Stomach (tissue), 9 donors: Measurements from ENCODE around the gene PIP4K2A. TPM values are rescaled to one million over a fixed set of nuclear protein-coding genes. Genes with fewer than 3 reads are reported as not detected.

Experiments used
- DNase-seq, 2 donors: peaks; one replicate each; pipeline versions ENCODE4 v3.0.0 to v3.0.0-alpha.2; 2013 to 2019
- H3K27ac ChIP-seq, 5 donors: fragments of 200-600 bp in 4 of 5; sonication (generic) in 4 of 5; one replicate each; pipeline ENCODE4 v1.5.1; 2013 to 2019; ENCODE audit warnings: mild to moderate bottlenecking in 1 of 5, moderate library complexity in 1 of 5
- H3K27me3 ChIP-seq, 3 donors: fragments of 200-600 bp; sonication (generic); one replicate each; pipeline ENCODE4 v1.5.1; 2017 to 2019; ENCODE audit warnings: mixed run types in 1 of 3
- H3K36me3 ChIP-seq, 4 donors: fragments of 200-600 bp; sonication (generic); 1 replicate in 3 of 4; 2 replicates in 1 of 4; pipeline ENCODE4 v1.5.1; 2016 to 2019
- H3K4me1 ChIP-seq, 4 donors: fragments of 200-600 bp; sonication (generic); one replicate each; pipeline ENCODE4 v1.5.1; 2016 to 2019
- H3K4me3 ChIP-seq, 4 donors: fragments of 200-600 bp; sonication (generic) in 3 of 4; one replicate each; pipeline ENCODE4 v1.5.1; 2016 to 2019; ENCODE audit warnings: mild to moderate bottlenecking in 1 of 4
- H3K9me3 ChIP-seq, 4 donors: fragments of 200-600 bp; sonication (generic); one replicate each; pipeline ENCODE4 v1.5.1; 2016 to 2019
- EP300 ChIP-seq: sonication (generic); formaldehyde crosslinking; IDR thresholded peaks from one replicate; pipeline ENCODE4 v1.6.1; 2017; ENCODE audit warnings: antibody characterized with exemption
- POLR2A ChIP-seq, 4 donors: fragments of 450-650 bp; IDR thresholded peaks; one replicate each; pipeline ENCODE4 v1.6.1; 2016; ENCODE audit warnings: antibody characterized with exemption in 4 of 4, control low read depth in 2 of 4, mild to moderate bottlenecking in 1 of 4, moderate library complexity in 1 of 4
- POLR2AphosphoS5 ChIP-seq, 3 donors: sonication (generic); formaldehyde crosslinking; IDR thresholded peaks; one replicate each; pipeline ENCODE4 v1.6.1; 2016; ENCODE audit warnings: antibody characterized with exemption in 3 of 3
- WGBS, 5 donors: extraction: QIAGEN DNeasy Blood & Tissue Kit in 3 of 5; methylation state at CpG; one replicate each; pipeline versions ENCODE4 v1.1.5 to v1.1.7; 2013 to 2018; 5-methylcytosine and 5-hydroxymethylcytosine counted together
- intact Hi-C: fragments of 100-400 bp; cut with DNase I; formaldehyde crosslinking; loops from one replicate; pipeline ENCODE4 v1.15.1; 2023; ENCODE audit warnings: low total_unique reads
- polyA plus RNA-seq, 3 donors: library from polyadenylated mRNA; stranded (reverse); fragments of 200-250 nt; gene quantifications; one replicate each; pipeline ENCODE4 v1.2.3, GENCODE V29; 2013
- total RNA-seq, 5 donors: library from RNA; depleted of rRNA; stranded (reverse); fragments of >200 nt; gene quantifications; one replicate each; pipeline versions ENCODE4 v1.1.0 to v1.2.3, GENCODE V29; 2014 to 2016
- TF ChIP-seq, protein P1 (sequence below), 7 experiments: fragments of 450-650 bp in 4 of 7; fragments of 200-600 bp in 3 of 7; sonication (generic) in 3 of 7; IDR thresholded peaks; one replicate each; pipeline ENCODE4 v1.5.1; 2016 to 2019; ENCODE audit warnings: antibody characterized with exemption in 7 of 7, control low read depth in 2 of 7, mild to moderate bottlenecking in 1 of 7
- donor health status: healthy with polysubstance abuse.
- donor health status: Bipolar disorder and iron deficiency.
- donor health status: healthy.

PIP4K2A gene
- total and polyA plus RNA-seq, 8 donors, result 6.7 to 61.3 (median 13.6) TPM

GRCh38 chr10:22624287-22624738 lies 90.1 kb downstream of the PIP4K2A start:
- Histone ChIP-seq H3K4me1 (peaks cover 10 to 93% (median 41%) of the 10 kb centered on the region in 4 donors), H3K9me3 (no peaks in the 10 kb centered on the region), H3K36me3 (no peaks in the 10 kb centered on the region), H3K4me3 (no peak overlapping the region), H3K27ac (peak overlapping the region in 3 of 5 donors; percentile 11 to 52 (median 19)), H3K27me3 (no peaks in the 10 kb centered on the region)
- 46 to 63% (median 57%) methylated on average over 3 of the region's 3 CpGs for WGBS, 5 donors
- TF ChIP-seq EP300, result no peak
- no peak for TF ChIP-seq POLR2AphosphoS5 (IDR thresholded peaks at IDR 0.05)
- TF ChIP-seq, protein P1, sequence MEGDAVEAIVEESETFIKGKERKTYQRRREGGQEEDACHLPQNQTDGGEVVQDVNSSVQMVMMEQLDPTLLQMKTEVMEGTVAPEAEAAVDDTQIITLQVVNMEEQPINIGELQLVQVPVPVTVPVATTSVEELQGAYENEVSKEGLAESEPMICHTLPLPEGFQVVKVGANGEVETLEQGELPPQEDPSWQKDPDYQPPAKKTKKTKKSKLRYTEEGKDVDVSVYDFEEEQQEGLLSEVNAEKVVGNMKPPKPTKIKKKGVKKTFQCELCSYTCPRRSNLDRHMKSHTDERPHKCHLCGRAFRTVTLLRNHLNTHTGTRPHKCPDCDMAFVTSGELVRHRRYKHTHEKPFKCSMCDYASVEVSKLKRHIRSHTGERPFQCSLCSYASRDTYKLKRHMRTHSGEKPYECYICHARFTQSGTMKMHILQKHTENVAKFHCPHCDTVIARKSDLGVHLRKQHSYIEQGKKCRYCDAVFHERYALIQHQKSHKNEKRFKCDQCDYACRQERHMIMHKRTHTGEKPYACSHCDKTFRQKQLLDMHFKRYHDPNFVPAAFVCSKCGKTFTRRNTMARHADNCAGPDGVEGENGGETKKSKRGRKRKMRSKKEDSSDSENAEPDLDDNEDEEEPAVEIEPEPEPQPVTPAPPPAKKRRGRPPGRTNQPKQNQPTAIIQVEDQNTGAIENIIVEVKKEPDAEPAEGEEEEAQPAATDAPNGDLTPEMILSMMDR (IDR thresholded peaks at IDR 0.05), result no peak
- TF ChIP-seq POLR2A (IDR thresholded peaks at IDR 0.05), result no peak
- intact Hi-C loops, result no loop called here
- no peak for DNase-seq

- intact Hi-C loops, result no loop called here
- no peaks in the 10 kb centered on the region for H3K9me3 ChIP-seq
- TF ChIP-seq POLR2AphosphoS5 (IDR thresholded peaks at IDR 0.05) (no peak), POLR2A (IDR thresholded peaks at IDR 0.05) (no peak), EP300 (no peak)
- TF ChIP-seq, protein P1 (IDR thresholded peaks at IDR 0.05), result no peak
- H3K27me3 ChIP-seq, result no peaks in the 10 kb centered on the region
- WGBS, 5 donors, result 86 to 94% (median 89%) methylated on average over 4 of the region's 4 CpGs
- peaks cover 10 to 92% (median 46%) of the 10 kb centered on the region in 4 donors for H3K4me1 ChIP-seq
- peak overlapping the region in 3 of 5 donors; percentile 11 to 52 (median 19) for H3K27ac ChIP-seq
- H3K36me3 ChIP-seq, result no peaks in the 10 kb centered on the region
- DNase-seq, result no peak
- H3K4me3 ChIP-seq, result no peak overlapping the region
These were observed 90.6 kb downstream of the PIP4K2A start for GRCh38 chr10:22623633-22624253.

DNA sequence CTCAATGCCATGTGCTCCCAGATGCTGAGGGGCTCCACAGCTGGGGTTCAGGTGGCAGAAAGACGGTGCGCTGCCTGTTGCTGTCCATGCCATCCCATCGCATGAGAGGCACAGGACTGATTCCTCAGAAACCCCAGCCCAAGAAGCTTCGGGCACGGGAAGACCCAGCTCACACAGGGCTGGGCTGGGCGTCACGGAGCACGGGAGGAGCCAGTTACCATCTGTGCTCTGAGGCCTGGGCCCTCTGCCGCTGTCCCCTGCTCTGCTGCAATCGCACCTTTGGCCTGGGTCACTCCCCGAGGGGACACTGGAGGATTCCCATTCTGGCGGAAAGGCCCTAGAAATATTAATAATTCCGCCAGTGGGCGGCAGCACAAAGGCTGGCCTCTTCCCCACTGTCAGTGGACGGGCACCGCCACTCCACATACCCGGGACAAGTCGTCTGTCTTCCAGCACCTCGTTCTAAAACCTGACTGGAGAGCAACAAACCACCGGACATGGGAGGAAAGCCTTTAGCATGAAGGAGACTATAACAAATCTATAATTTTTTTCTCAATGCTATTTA lies 92.1 kb downstream of the PIP4K2A start:
- WGBS, 5 donors, result 92 to 96% (median 94%) methylated on average over 18 to 20 of the region's 20 CpGs
- intact Hi-C loops, result no loop called here

DNA sequence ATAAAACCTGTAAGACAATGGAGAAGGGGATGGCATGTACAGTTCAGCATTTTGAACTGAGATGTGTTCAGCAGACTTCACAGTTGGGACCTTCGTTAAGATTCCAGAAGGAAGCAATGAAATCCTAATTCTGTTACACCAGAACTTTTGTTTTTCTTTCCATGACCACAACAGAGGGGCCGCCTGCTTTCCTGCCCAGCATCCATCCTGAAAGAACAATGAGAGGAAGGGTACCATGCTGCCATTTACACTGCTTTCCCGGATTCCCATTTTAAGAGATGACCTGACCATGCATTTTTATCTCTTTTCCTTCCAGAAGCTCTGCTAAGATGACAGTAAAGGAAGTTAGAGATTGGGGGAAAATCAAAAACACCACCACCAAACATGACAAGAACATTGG lies 92.7 kb downstream of the PIP4K2A start:
- H3K27ac ChIP-seq, result peak overlapping the region in 1 of 5 donors; percentile 56
- no peak overlapping the region for H3K4me3 ChIP-seq
- intact Hi-C loops, result no loop called here
- WGBS, 5 donors, result 67 to 93% (median 89%) methylated on average over 3 of the region's 3 CpGs
- H3K4me1 ChIP-seq, result peaks cover 20 to 88% (median 53%) of the 10 kb centered on the region in 4 donors
- no peaks in the 10 kb centered on the region for H3K9me3 ChIP-seq
- TF ChIP-seq EP300, result no peak
- TF ChIP-seq POLR2A (IDR thresholded peaks at IDR 0.05), result no peak
- no peak for TF ChIP-seq POLR2AphosphoS5 (IDR thresholded peaks at IDR 0.05)
- TF ChIP-seq, protein P1 (IDR thresholded peaks at IDR 0.05), result no peak
- no peaks in the 10 kb centered on the region for H3K36me3 ChIP-seq
- H3K27me3 ChIP-seq, result no peaks in the 10 kb centered on the region
- DNase-seq, result no peak

More for the DNA sequence above, 92.1 kb downstream of the PIP4K2A start:
- Histone ChIP-seq H3K4me1 (peaks cover 20 to 93% (median 53%) of the 10 kb centered on the region in 4 donors), H3K27me3 (no peaks in the 10 kb centered on the region), H3K27ac (peak overlapping the region in 1 of 5 donors; percentile 39), H3K9me3 (no peaks in the 10 kb centered on the region), H3K4me3 (no peak overlapping the region), H3K36me3 (no peaks in the 10 kb centered on the region)
- TF ChIP-seq POLR2A (IDR thresholded peaks at IDR 0.05), result no peak
- no peak for TF ChIP-seq POLR2AphosphoS5 (IDR thresholded peaks at IDR 0.05)
- TF ChIP-seq EP300, result no peak
- TF ChIP-seq, protein P1 (IDR thresholded peaks at IDR 0.05), result no peak
- no peak for DNase-seq
